ENCODE data around the gene YES1.

Gene YES1

DNA sequence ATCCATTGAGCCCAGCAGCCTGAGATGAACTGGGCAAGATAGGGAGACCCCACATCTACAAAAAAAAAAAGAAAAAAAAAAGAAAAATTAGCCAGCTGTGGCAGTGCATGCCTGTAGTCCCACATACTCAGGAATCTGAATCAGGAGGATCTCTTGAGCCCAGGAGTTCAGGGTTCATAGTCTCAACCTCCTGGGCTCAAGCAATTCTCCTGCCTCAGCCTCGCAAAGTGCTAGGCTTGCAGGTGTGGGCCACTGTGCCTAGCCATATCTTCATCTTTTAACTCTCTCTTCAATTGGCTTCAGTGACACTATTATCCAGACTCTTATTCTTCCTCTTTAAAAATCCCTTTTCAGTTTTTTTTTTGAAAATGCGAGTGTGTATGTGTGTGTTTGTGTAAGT, 28.5 kb upstream of the YES1 start:
- no peak overlapping the region for H3K4me3 ChIP-seq (ENCODE audit: low read length)
- no peaks in the 10 kb centered on the region for H4K20me1 ChIP-seq (ENCODE audit: insufficient read depth, low read length)
- H3K27ac ChIP-seq (ENCODE audit: low read length), result no peak overlapping the region
- H3K9ac ChIP-seq (ENCODE audit: low read length), result no peak overlapping the region
- H3K36me3 ChIP-seq (replicated peaks; ENCODE audit: low read depth, low read length), result no peaks in the 10 kb centered on the region
- H3K4me1 ChIP-seq (ENCODE audit: low read length), result no peaks in the 10 kb centered on the region; the same call in 1 of the 2 replicates
- no peak overlapping the region for H3K4me2 ChIP-seq (ENCODE audit: low read length)
- peaks cover 2% of the 10 kb centered on the region; the same call in 1 of the 2 replicates for H3K27me3 ChIP-seq (ENCODE audit: low read depth, low read length)
- H3K79me2 ChIP-seq (ENCODE audit: low read length), result no peaks in the 10 kb centered on the region
- no peak for TF ChIP-seq EZH2phosphoT487 (IDR thresholded peaks at IDR 0.05; ENCODE audit: low read depth)
- TF ChIP-seq, protein P1, sequence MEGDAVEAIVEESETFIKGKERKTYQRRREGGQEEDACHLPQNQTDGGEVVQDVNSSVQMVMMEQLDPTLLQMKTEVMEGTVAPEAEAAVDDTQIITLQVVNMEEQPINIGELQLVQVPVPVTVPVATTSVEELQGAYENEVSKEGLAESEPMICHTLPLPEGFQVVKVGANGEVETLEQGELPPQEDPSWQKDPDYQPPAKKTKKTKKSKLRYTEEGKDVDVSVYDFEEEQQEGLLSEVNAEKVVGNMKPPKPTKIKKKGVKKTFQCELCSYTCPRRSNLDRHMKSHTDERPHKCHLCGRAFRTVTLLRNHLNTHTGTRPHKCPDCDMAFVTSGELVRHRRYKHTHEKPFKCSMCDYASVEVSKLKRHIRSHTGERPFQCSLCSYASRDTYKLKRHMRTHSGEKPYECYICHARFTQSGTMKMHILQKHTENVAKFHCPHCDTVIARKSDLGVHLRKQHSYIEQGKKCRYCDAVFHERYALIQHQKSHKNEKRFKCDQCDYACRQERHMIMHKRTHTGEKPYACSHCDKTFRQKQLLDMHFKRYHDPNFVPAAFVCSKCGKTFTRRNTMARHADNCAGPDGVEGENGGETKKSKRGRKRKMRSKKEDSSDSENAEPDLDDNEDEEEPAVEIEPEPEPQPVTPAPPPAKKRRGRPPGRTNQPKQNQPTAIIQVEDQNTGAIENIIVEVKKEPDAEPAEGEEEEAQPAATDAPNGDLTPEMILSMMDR (IDR thresholded peaks at IDR 0.05; ENCODE audit: low read depth, low read length), result no peak
- H3K9me3 ChIP-seq (ENCODE audit: insufficient read depth, low read length), result no peaks in the 10 kb centered on the region
- no peak overlapping the region for H2AFZ ChIP-seq (ENCODE audit: low read depth, low read length)

DNA sequence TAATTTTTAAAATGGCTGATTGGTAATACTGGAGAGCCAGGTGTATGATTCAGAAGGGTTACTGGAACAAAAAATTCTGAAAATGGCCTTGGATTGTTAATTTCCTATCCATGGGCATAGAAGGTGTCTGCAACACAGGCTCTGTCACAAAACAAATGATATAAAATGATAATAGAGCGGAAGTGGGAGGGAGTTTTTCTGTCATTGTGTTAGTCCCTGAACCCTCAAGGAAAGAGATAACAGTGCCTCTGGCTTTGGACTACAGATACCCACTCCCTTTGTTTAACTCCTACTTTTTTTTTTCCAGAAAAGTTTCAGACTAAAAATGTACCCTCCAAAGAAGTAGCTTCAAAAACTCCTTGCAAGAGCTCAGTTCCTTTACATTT, 28.0 kb upstream of the YES1 start:
- no peaks in the 10 kb centered on the region for H3K9me3 ChIP-seq (ENCODE audit: insufficient read depth, low read length)
- H2AFZ ChIP-seq (ENCODE audit: low read depth, low read length), result no peak overlapping the region
- H3K4me2 ChIP-seq (ENCODE audit: low read length), result no peak overlapping the region
- H4K20me1 ChIP-seq (ENCODE audit: insufficient read depth, low read length), result no peaks in the 10 kb centered on the region
- peaks cover 2% of the 10 kb centered on the region; the same call in 1 of the 2 replicates for H3K27me3 ChIP-seq (ENCODE audit: low read depth, low read length)
- H3K79me2 ChIP-seq (ENCODE audit: low read length), result no peaks in the 10 kb centered on the region
- TF ChIP-seq, protein P1 (IDR thresholded peaks at IDR 0.05; ENCODE audit: low read depth, low read length), result no peak
- no peak for TF ChIP-seq EZH2phosphoT487 (IDR thresholded peaks at IDR 0.05; ENCODE audit: low read depth)
- H3K9ac ChIP-seq (ENCODE audit: low read length), result no peak overlapping the region
- H3K4me3 ChIP-seq (ENCODE audit: low read length), result no peak overlapping the region
- no peak overlapping the region for H3K27ac ChIP-seq (ENCODE audit: low read length)
- no peaks in the 10 kb centered on the region; the same call in 1 of the 2 replicates for H3K4me1 ChIP-seq (ENCODE audit: low read length)
- H3K36me3 ChIP-seq (replicated peaks; ENCODE audit: low read depth, low read length), result no peaks in the 10 kb centered on the region

DNA sequence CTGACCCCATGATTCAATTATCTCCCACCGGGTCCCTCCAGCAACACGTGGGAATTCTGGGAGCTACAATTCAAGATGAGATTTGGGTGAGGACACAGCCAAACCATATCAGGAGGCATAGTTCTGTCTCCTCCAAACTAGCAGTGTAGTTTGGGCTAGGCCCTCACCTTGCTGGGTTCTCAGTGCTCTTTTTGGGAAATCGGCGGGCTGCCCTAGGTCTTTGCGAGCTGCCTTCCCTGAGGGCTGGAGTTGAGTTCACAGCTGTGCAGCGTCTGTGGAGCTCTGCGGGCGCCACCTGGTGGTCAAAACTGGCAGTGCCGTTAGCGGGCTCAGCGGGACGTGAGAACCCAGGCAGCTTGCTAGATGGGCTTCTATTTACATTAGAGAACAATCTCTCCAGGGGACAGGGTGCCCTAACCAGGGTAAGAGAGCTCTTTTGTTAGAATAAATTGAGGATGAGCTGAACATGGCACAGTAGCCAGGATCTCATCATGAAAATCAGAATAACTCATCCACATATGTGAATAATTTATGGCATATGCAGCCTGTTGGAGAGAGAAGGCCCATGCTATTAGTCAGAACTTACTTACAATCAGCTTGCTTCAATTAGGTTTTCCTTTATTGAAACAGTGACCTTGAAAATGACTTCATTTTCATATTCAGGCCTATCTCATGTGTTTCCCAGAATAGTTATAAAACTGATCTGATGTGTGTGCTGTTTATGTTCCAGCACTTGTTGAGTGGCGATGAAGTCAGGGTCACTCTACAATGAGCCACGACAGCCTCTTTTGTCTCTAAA, 27.4 kb upstream of the YES1 start:
- no peak overlapping the region for H3K27ac ChIP-seq (ENCODE audit: low read length)
- H2AFZ ChIP-seq (ENCODE audit: low read depth, low read length), result 0 out of 2 replicates have a peak overlapping the region, but pooled peaks have one; percentile 70
- H4K20me1 ChIP-seq (ENCODE audit: insufficient read depth, low read length), result no peaks in the 10 kb centered on the region
- H3K27me3 ChIP-seq (ENCODE audit: low read depth, low read length), result peaks cover 2% of the 10 kb centered on the region; the same call in 1 of the 2 replicates
- TF ChIP-seq, protein P1 (IDR thresholded peaks at IDR 0.05; ENCODE audit: low read depth, low read length), result peak; percentile 86
- no peak for TF ChIP-seq EZH2phosphoT487 (IDR thresholded peaks at IDR 0.05; ENCODE audit: low read depth)
- H3K9me3 ChIP-seq (ENCODE audit: insufficient read depth, low read length), result no peaks in the 10 kb centered on the region
- peak overlapping the region; percentile 68 for H3K4me2 ChIP-seq (ENCODE audit: low read length)
- H3K4me3 ChIP-seq (ENCODE audit: low read length), result peak overlapping the region; percentile 43
- no peaks in the 10 kb centered on the region; the same call in 1 of the 2 replicates for H3K4me1 ChIP-seq (ENCODE audit: low read length)
- no peaks in the 10 kb centered on the region for H3K79me2 ChIP-seq (ENCODE audit: low read length)
- no peaks in the 10 kb centered on the region for H3K36me3 ChIP-seq (replicated peaks; ENCODE audit: low read depth, low read length)
- no peak overlapping the region for H3K9ac ChIP-seq (ENCODE audit: low read length)

DNA sequence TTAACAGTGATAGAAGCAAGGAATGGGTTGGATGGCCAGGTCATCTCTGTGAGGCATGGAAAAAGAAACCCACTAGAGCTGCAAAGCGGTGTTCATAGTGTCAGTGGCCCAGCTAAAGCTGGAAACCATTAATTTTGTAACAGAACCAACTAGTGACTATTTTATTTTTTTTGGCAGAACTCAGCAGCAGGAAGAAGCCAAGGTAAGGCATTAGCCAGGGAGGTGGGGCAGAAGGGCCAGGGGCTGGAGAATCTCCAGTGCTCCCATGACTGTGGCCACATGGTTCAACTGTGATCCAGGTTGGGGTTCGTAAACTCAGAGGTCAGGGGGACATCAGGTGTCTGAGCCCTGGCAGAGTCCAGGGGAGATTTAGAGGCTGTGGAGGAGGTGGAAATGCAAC, 25.9 kb upstream of the YES1 start:
- H4K20me1 ChIP-seq (ENCODE audit: insufficient read depth, low read length), result no peaks in the 10 kb centered on the region
- no peaks in the 10 kb centered on the region for H3K79me2 ChIP-seq (ENCODE audit: low read length)
- no peak for TF ChIP-seq EZH2phosphoT487 (IDR thresholded peaks at IDR 0.05; ENCODE audit: low read depth)
- TF ChIP-seq, protein P1 (IDR thresholded peaks at IDR 0.05; ENCODE audit: low read depth, low read length), result no peak
- no peak overlapping the region for H3K4me3 ChIP-seq (ENCODE audit: low read length)
- no peak overlapping the region for H2AFZ ChIP-seq (ENCODE audit: low read depth, low read length)
- no peak overlapping the region for H3K4me2 ChIP-seq (ENCODE audit: low read length)
- no peaks in the 10 kb centered on the region for H3K9me3 ChIP-seq (ENCODE audit: insufficient read depth, low read length)
- H3K9ac ChIP-seq (ENCODE audit: low read length), result no peak overlapping the region
- H3K4me1 ChIP-seq (ENCODE audit: low read length), result no peaks in the 10 kb centered on the region; the same call in 1 of the 2 replicates
- no peaks in the 10 kb centered on the region for H3K36me3 ChIP-seq (replicated peaks; ENCODE audit: low read depth, low read length)
- H3K27ac ChIP-seq (ENCODE audit: low read length), result no peak overlapping the region
- H3K27me3 ChIP-seq (ENCODE audit: low read depth, low read length), result peaks cover 2% of the 10 kb centered on the region; the same call in 1 of the 2 replicates

Data from OCI-LY3 (cell line).